ENCODE measurements around the gene SHC2. TPM values are rescaled to one million over a fixed set of nuclear protein-coding genes. Genes with fewer than 3 reads are reported as not detected.

Gene SHC2
- total and polyA plus RNA-seq, 2 of the 13 experiments (the other 11 are each of a cell fraction or from before 2014, with no cell fraction given) = 9.0 to 18.3 TPM

DNA sequence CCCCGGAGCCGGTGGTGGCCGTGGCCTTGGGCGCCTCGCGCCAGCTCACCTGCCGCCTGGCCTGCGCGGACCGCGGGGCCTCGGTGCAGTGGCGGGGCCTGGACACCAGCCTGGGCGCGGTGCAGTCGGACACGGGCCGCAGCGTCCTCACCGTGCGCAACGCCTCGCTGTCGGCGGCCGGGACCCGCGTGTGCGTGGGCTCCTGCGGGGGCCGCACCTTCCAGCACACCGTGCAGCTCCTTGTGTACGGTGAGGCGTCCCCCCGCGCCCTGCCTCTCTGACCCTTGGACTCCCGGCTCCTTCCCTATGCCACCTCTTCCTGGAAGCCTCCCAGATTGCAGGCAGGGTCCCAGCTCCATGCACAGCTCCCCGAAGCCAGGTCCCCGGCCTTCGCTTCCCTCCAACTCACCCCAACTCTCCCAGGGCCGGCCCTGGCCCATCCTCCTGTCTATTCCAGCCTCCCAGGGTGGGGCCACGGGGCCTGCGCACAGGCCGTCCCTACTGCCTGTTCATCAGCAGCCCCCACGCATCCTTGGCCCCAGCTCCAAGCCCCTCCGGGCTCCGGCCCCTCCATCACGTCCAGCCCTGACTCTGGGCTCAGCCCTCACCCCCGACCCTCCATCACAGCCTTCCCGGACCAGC is 37.2 kb upstream of the SHC2 start (continued):
- TF ChIP-seq, protein P1, sequence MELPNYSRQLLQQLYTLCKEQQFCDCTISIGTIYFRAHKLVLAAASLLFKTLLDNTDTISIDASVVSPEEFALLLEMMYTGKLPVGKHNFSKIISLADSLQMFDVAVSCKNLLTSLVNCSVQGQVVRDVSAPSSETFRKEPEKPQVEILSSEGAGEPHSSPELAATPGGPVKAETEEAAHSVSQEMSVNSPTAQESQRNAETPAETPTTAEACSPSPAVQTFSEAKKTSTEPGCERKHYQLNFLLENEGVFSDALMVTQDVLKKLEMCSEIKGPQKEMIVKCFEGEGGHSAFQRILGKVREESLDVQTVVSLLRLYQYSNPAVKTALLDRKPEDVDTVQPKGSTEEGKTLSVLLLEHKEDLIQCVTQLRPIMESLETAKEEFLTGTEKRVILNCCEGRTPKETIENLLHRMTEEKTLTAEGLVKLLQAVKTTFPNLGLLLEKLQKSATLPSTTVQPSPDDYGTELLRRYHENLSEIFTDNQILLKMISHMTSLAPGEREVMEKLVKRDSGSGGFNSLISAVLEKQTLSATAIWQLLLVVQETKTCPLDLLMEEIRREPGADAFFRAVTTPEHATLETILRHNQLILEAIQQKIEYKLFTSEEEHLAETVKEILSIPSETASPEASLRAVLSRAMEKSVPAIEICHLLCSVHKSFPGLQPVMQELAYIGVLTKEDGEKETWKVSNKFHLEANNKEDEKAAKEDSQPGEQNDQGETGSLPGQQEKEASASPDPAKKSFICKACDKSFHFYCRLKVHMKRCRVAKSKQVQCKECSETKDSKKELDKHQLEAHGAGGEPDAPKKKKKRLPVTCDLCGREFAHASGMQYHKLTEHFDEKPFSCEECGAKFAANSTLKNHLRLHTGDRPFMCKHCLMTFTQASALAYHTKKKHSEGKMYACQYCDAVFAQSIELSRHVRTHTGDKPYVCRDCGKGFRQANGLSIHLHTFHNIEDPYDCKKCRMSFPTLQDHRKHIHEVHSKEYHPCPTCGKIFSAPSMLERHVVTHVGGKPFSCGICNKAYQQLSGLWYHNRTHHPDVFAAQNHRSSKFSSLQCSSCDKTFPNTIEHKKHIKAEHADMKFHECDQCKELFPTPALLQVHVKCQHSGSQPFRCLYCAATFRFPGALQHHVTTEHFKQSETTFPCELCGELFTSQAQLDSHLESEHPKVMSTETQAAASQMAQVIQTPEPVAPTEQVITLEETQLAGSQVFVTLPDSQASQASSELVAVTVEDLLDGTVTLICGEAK (IDR thresholded peaks at IDR 0.05) = no peak
- TF ChIP-seq, protein P1 (CRISPR knock-in tag; IDR thresholded peaks at IDR 0.05) = 0 out of 2 replicates have a peak, but pooled peaks have one; percentile 48
- TF ChIP-seq ZNF839 (CRISPR knock-in tag; IDR thresholded peaks at IDR 0.05; ENCODE audit: borderline replicate concordance) = no peak
- peak; percentile 59; the same call in 1 of the 2 replicates for TF ChIP-seq ZFP36L1 (CRISPR knock-in tag; IDR thresholded peaks at IDR 0.05)
- TF ChIP-seq, protein P2, sequence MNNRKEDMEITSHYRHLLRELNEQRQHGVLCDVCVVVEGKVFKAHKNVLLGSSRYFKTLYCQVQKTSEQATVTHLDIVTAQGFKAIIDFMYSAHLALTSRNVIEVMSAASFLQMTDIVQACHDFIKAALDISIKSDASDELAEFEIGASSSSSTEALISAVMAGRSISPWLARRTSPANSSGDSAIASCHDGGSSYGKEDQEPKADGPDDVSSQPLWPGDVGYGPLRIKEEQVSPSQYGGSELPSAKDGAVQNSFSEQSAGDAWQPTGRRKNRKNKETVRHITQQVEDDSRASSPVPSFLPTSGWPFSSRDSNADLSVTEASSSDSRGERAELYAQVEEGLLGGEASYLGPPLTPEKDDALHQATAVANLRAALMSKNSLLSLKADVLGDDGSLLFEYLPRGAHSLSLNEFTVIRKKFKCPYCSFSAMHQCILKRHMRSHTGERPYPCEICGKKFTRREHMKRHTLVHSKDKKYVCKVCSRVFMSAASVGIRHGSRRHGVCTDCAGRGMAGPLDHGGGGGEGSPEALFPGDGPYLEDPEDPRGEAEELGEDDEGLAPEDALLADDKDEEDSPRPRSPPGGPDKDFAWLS (CRISPR knock-in tag; IDR thresholded peaks at IDR 0.05; ENCODE audit: borderline replicate concordance) = no peak
- 0 out of 2 replicates have a peak, but pooled peaks have one; percentile 11 for TF ChIP-seq RCOR2 (CRISPR knock-in tag; IDR thresholded peaks at IDR 0.05)
- TF ChIP-seq AKAP8 (CRISPR knock-in tag; IDR thresholded peaks at IDR 0.05) = peak; percentile 54; the same call in 1 of the 2 replicates
- TF ChIP-seq TEAD2 (CRISPR knock-in tag; IDR thresholded peaks at IDR 0.05) = no peak
- TF ChIP-seq, protein P3, sequence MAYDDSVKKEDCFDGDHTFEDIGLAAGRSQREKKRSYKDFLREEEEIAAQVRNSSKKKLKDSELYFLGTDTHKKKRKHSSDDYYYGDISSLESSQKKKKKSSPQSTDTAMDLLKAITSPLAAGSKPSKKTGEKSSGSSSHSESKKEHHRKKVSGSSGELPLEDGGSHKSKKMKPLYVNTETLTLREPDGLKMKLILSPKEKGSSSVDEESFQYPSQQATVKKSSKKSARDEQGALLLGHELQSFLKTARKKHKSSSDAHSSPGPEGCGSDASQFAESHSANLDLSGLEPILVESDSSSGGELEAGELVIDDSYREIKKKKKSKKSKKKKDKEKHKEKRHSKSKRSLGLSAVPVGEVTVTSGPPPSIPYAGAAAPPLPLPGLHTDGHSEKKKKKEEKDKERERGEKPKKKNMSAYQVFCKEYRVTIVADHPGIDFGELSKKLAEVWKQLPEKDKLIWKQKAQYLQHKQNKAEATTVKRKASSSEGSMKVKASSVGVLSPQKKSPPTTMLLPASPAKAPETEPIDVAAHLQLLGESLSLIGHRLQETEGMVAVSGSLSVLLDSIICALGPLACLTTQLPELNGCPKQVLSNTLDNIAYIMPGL (CRISPR knock-in tag; IDR thresholded peaks at IDR 0.05; ENCODE audit: borderline replicate concordance in 1 of 2, low read depth in 1 of 2) = peak; percentile 19 to 22; a peak in 2 of 4 replicates
- peak; percentile 22; the same call in 1 of the 2 replicates for TF ChIP-seq ZSCAN21 (CRISPR knock-in tag; IDR thresholded peaks at IDR 0.05; ENCODE audit: borderline replicate concordance)
- TF ChIP-seq MATR3 (CRISPR knock-in tag; IDR thresholded peaks at IDR 0.05) = no peak
